ENCODE measurements around the gene CPA5.

Gene CPA5

DNA sequence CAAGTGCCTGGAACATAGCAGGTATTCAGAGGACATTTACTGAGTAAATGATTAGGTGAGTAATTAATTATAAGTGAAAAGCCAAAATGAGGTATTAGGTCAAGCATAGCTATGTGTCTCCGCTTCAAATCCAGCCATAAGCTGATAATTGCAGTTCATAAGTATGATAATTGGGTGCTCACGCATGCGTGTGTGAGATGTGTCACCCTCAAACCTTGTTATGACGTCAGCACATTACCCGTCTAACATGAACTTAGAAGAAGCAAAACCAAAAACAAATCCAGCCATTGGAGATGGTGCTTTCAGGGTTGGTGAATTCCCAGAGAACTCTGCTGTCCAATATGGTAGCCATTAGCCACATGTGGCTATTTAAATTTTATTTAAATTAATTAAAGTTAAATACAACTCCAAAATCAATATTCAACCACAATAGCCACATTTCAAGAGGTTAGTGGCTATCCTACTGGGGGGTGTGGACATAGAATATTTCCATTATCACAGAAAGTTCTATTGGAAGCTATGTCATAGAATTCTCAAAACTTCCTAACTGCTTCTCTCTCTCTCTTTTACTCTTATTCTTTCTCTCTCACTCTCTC is at the start of gene CPA5:
CPA5 (plus strand) TSS at position 546 of the 596 bp plus-strand sequence. CDS start 1,670 bp downstream, outside the sequence.
- Mint-ChIP-seq H3K36me3 (ENCODE audit: insufficient read depth) (no peaks in the 10 kb centered on the region), H3K9me3 (no peaks in the 10 kb centered on the region), H3K27ac (ENCODE audit: low read depth) (no peak within 1 kb of the TSS), H3K27me3 (peaks cover 52% of the 10 kb centered on the region), H3K4me3 (no peak within 1 kb of the TSS), H3K4me1 (no peaks in the 10 kb centered on the region)
- ATAC-seq (replicated peaks; ENCODE audit: extremely low read depth, poor library complexity, severe bottlenecking) (no peak), DNase-seq (ENCODE audit: low spot score in 2 of 2) (no peak)

- no peak for ATAC-seq (replicated peaks; ENCODE audit: extremely low read depth, poor library complexity, severe bottlenecking)
- Mint-ChIP-seq H3K27ac (ENCODE audit: low read depth) (no peak overlapping the region), H3K4me1 (no peaks in the 10 kb centered on the region), H3K4me3 (no peak overlapping the region), H3K27me3 (peaks cover 34% of the 10 kb centered on the region), H3K9me3 (no peaks in the 10 kb centered on the region), H3K36me3 (ENCODE audit: insufficient read depth) (peaks cover 2% of the 10 kb centered on the region)
- no peak for DNase-seq (ENCODE audit: low spot score in 2 of 2)
Measured at GRCh38 chr7:130296221-130296951, 48.2 kb upstream of the CPA5 start.

DNA sequence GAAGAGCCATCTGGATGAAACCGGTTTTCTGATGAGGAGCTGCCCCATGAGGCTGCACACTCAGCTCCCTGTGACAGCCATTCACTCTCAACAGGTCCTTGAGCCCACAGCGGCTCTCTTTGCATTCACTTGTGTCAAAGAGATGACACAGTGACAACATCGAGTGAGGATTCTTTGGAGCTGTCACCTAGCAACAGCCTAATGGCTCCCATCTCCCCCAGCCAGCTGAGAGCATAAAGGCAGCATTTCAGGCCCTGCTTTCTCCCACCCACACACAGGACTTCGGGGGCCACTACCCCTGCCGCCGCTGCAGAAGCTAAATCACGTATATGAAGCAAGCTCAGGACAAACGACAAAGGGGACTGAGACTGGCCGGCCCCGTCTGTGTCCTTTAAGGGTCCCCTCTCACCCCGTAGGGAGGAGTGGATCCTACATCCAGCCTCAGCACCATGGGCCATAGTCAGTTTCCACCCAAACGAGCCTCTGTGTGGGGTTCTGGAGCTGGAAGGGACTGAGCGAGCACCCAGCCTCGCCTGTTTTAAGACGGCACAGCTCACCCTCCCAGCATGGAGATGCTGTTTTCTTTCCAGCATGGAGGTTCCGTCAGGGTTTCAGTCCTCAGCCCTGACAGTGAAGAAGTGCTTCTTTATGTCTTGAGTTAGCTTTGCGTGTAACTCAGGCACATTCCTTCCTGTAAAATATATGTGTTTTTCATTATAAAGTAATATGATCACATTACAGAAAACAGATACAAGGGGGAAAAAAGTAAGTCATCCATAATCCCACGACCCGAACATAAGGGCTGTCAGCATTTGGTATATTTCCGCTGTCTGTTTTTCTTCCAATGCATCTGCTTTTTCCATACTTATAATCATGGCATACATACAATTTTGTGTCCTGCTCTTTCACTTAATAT is 46.7 kb upstream of the CPA5 start:
- Mint-ChIP-seq H3K9me3 (no peaks in the 10 kb centered on the region), H3K27me3 (peaks cover 45% of the 10 kb centered on the region), H3K4me1 (no peaks in the 10 kb centered on the region), H3K36me3 (ENCODE audit: insufficient read depth) (peaks cover 2% of the 10 kb centered on the region), H3K4me3 (no peak overlapping the region), H3K27ac (ENCODE audit: low read depth) (no peak overlapping the region)
- DNase-seq (ENCODE audit: low spot score in 2 of 2) = no peak
- ATAC-seq (replicated peaks; ENCODE audit: extremely low read depth, poor library complexity, severe bottlenecking) = no peak

DNA sequence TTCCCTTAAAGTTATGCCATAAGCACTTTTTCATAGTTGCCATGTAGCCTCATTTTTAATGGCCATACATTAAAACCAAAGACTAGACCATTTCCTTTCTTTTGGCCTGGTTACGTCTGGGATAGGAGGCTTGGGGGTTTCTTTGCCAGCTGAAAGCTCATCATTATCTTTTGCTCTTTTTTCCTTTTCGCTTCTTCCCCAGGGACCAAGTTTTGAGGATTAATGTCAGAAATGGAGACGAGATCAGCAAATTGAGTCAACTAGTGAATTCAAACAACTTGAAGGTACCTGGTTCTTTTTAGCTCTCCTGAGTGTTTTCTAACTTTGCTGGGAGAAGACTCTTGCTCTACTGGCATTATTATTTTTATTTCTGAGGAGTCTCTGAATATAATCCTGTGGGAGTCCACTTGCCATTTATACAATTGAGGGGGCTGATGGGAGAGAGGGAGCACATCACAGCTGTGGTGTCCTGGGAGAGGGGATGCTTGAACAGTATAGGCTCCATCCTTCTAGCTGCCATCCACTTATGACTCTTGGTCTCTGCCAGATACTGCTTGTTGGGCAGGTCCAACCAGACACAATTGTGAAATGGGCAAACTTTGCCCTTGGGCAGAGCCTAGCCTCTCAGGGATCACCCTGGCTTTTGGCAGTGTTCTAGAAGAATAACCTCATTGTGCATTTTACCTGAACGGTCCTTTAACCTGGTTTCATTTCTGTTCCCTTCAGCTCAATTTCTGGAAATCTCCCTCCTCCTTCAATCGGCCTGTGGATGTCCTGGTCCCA is 45.9 kb upstream of the CPA5 start:
- H3K4me3 Mint-ChIP-seq = no peak overlapping the region
- H3K27me3 Mint-ChIP-seq = peaks cover 50% of the 10 kb centered on the region
- no peaks in the 10 kb centered on the region for H3K4me1 Mint-ChIP-seq
- no peak overlapping the region for H3K27ac Mint-ChIP-seq (ENCODE audit: low read depth)
- peaks cover 2% of the 10 kb centered on the region for H3K36me3 Mint-ChIP-seq (ENCODE audit: insufficient read depth)
- ATAC-seq (replicated peaks; ENCODE audit: extremely low read depth, poor library complexity, severe bottlenecking) (no peak), DNase-seq (ENCODE audit: low spot score in 2 of 2) (no peak)
- no peaks in the 10 kb centered on the region for H3K9me3 Mint-ChIP-seq

DNA sequence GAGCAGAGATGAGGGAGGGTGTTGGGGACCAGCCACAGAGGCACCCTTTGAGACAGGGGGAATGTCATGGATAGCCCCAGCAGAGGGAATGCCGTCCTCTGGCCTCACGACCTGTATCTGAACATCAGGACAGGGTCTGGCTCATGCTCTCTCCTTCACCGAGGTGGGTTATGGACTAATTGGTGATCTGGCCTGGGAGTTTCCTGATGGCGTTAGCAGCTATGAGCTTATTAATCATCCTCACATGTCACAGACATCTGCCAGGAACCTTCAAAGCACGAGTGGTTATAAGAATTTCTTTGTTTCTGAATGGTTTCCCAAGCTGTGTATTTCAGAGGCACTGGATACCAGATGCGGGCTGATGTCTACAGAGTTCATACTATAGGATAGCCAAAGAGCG is 44.8 kb upstream of the CPA5 start:
- DNase-seq (ENCODE audit: low spot score in 2 of 2) (no peak), ATAC-seq (replicated peaks; ENCODE audit: extremely low read depth, poor library complexity, severe bottlenecking) (no peak)
- Mint-ChIP-seq H3K27me3 (peaks cover 61% of the 10 kb centered on the region), H3K9me3 (no peaks in the 10 kb centered on the region), H3K4me3 (no peak overlapping the region), H3K4me1 (no peaks in the 10 kb centered on the region), H3K36me3 (ENCODE audit: insufficient read depth) (peaks cover 2% of the 10 kb centered on the region), H3K27ac (ENCODE audit: low read depth) (no peak overlapping the region)

- no peak overlapping the region for H3K4me3 Mint-ChIP-seq
- no peaks in the 10 kb centered on the region for H3K4me1 Mint-ChIP-seq
- H3K36me3 Mint-ChIP-seq (ENCODE audit: insufficient read depth) = peaks cover 2% of the 10 kb centered on the region
- ATAC-seq (replicated peaks; ENCODE audit: extremely low read depth, poor library complexity, severe bottlenecking) = no peak
- DNase-seq (ENCODE audit: low spot score in 2 of 2) = no peak
- no peak overlapping the region for H3K27ac Mint-ChIP-seq (ENCODE audit: low read depth)
- H3K27me3 Mint-ChIP-seq = peaks cover 70% of the 10 kb centered on the region
- no peaks in the 10 kb centered on the region for H3K9me3 Mint-ChIP-seq
Measured at GRCh38 chr7:130301501-130302020, 43.1 kb upstream of the CPA5 start.

- peaks cover 70% of the 10 kb centered on the region for H3K27me3 Mint-ChIP-seq
- H3K27ac Mint-ChIP-seq (ENCODE audit: low read depth) = no peak overlapping the region
- H3K9me3 Mint-ChIP-seq = no peaks in the 10 kb centered on the region
- DNase-seq (ENCODE audit: low spot score in 2 of 2) = no peak
- ATAC-seq (replicated peaks; ENCODE audit: extremely low read depth, poor library complexity, severe bottlenecking) = no peak
- H3K36me3 Mint-ChIP-seq (ENCODE audit: insufficient read depth) = peaks cover 2% of the 10 kb centered on the region
- no peak overlapping the region for H3K4me3 Mint-ChIP-seq
- no peaks in the 10 kb centered on the region for H3K4me1 Mint-ChIP-seq
Measured at GRCh38 chr7:130302649-130303048, 42.0 kb upstream of the CPA5 start.

GRCh38 chr7:130303127-130303526 is 41.5 kb upstream of the CPA5 start:
- DNase-seq (ENCODE audit: low spot score in 2 of 2) = no peak
- no peaks in the 10 kb centered on the region for H3K9me3 Mint-ChIP-seq
- H3K4me3 Mint-ChIP-seq = no peak overlapping the region
- peaks cover 2% of the 10 kb centered on the region for H3K36me3 Mint-ChIP-seq (ENCODE audit: insufficient read depth)
- peaks cover 68% of the 10 kb centered on the region for H3K27me3 Mint-ChIP-seq
- no peak overlapping the region for H3K27ac Mint-ChIP-seq (ENCODE audit: low read depth)
- no peaks in the 10 kb centered on the region for H3K4me1 Mint-ChIP-seq
- no peak for ATAC-seq (replicated peaks; ENCODE audit: extremely low read depth, poor library complexity, severe bottlenecking)

- H3K9me3 Mint-ChIP-seq = no peaks in the 10 kb centered on the region
- ATAC-seq (replicated peaks; ENCODE audit: extremely low read depth, poor library complexity, severe bottlenecking) (no peak), DNase-seq (ENCODE audit: low spot score in 2 of 2) (no peak)
- H3K4me3 Mint-ChIP-seq = no peak overlapping the region
- peaks cover 64% of the 10 kb centered on the region for H3K27me3 Mint-ChIP-seq
- no peaks in the 10 kb centered on the region for H3K4me1 Mint-ChIP-seq
- no peak overlapping the region for H3K27ac Mint-ChIP-seq (ENCODE audit: low read depth)
- peaks cover 2% of the 10 kb centered on the region for H3K36me3 Mint-ChIP-seq (ENCODE audit: insufficient read depth)
Measured at GRCh38 chr7:130303551-130303950, 41.1 kb upstream of the CPA5 start.

DNA sequence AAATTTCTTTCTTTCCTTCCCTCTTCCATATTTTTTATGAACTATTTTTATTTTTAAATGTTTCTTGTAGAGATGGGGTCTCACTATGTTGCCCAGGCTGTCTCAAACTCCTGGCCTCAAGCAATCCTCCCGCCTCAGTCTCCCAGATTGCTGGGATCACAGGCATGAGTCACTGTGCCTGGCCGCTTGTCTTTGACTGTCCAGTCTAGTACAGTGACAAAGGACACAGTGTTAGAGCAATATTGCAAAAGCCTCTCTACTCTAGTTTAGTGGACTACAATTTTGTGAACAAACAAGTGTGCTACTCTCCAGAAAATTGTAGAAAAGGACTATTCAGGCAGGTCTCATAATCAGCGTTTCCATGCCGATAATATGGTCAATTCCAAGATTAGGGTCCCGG is 40.6 kb upstream of the CPA5 start:
- DNase-seq (ENCODE audit: low spot score in 2 of 2) = no peak
- Mint-ChIP-seq H3K9me3 (no peaks in the 10 kb centered on the region), H3K27ac (ENCODE audit: low read depth) (no peak overlapping the region), H3K36me3 (ENCODE audit: insufficient read depth) (peaks cover 2% of the 10 kb centered on the region), H3K4me1 (no peaks in the 10 kb centered on the region), H3K4me3 (no peak overlapping the region), H3K27me3 (peaks cover 60% of the 10 kb centered on the region)
- ATAC-seq (replicated peaks; ENCODE audit: extremely low read depth, poor library complexity, severe bottlenecking) = no peak

- Mint-ChIP-seq H3K4me3 (no peak overlapping the region), H3K9me3 (no peaks in the 10 kb centered on the region), H3K4me1 (no peaks in the 10 kb centered on the region), H3K36me3 (ENCODE audit: insufficient read depth) (peaks cover 2% of the 10 kb centered on the region), H3K27ac (ENCODE audit: low read depth) (no peak overlapping the region), H3K27me3 (peaks cover 51% of the 10 kb centered on the region)
- ATAC-seq (replicated peaks; ENCODE audit: extremely low read depth, poor library complexity, severe bottlenecking) (no peak), DNase-seq (ENCODE audit: low spot score in 2 of 2) (no peak)
Measured at GRCh38 chr7:130304878-130305277, 39.7 kb upstream of the CPA5 start.

DNA sequence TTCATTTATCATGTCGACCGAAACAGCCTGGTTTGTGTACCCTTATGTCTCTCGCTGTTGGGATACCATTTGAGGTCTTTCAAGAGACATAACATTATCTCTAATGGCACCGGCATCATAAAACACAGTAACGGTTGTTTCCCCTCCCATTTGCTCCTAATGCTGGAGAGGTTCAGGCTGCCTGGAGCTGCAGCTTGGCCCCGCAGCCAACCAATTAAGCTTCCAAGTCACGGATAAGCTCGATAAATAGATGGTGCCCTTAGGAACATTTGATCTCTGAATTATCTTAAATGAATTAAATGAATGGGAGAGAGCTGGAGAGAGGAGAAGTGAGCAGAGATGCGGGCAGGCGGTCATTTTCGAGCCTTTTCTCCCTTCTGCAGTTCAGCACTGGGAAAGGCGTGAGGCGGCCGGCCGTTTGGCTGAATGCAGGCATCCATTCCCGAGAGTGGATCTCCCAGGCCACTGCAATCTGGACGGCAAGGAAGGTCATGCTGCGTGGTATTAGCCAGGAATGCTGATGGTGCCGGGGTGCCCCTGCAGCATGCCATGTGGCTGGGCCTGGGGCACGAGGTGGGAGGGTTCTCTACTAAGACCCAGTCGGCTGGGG is 39.1 kb upstream of the CPA5 start:
- H3K4me1 Mint-ChIP-seq = no peaks in the 10 kb centered on the region

More for the DNA sequence above, 39.1 kb upstream of the CPA5 start:
- H3K36me3 Mint-ChIP-seq (ENCODE audit: insufficient read depth) = peaks cover 2% of the 10 kb centered on the region
- ATAC-seq (replicated peaks; ENCODE audit: extremely low read depth, poor library complexity, severe bottlenecking) (no peak), DNase-seq (ENCODE audit: low spot score in 2 of 2) (no peak)
- no peak overlapping the region for H3K4me3 Mint-ChIP-seq
- no peak overlapping the region for H3K27ac Mint-ChIP-seq (ENCODE audit: low read depth)
- peaks cover 44% of the 10 kb centered on the region for H3K27me3 Mint-ChIP-seq
- H3K9me3 Mint-ChIP-seq = no peaks in the 10 kb centered on the region
